Thyroid gland (tissue), 4 donors: ENCODE data around the gene FOSB.

Experiments
- POLR2A ChIP-seq, 2 donors: fragments of 450-650 bp; IDR thresholded peaks; one replicate each; pipeline ENCODE4 v1.6.1; 2017; ENCODE audit warnings: antibody characterized with exemption in 2 of 2, mild to moderate bottlenecking in 2 of 2, moderate library complexity in 1 of 2
- TF ChIP-seq, protein P1 (sequence below), 6 experiments: fragments of 200-600 bp in 3 of 6; fragments of 450-650 bp in 3 of 6; sonication (generic) in 3 of 6; IDR thresholded peaks; one replicate each; pipeline ENCODE4 v1.5.1; 2016 to 2019; ENCODE audit warnings: antibody characterized with exemption in 6 of 6, mild to moderate bottlenecking in 2 of 6, inconsistent platforms in 1 of 6, moderate library complexity in 1 of 6

DNA sequence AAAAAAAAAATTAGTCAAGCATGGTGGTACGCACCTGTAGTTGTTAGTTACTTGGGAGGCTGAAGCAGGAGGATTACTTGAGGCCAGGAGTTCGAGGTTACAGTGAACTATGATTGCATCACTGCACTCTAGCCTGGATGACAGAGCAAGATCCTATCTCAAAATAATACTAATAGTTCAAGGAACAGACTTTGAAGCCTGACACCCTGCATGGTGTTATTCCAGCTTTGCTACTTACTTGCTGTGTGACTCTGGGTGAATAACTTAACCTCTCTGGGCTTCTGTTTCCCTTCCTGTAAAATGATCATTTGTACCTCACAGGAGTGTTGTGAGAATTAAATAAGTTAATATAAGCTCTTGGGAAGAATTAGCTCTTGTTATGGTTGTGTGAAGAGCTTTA lies 3.5 kb upstream of the FOSB start:
- TF ChIP-seq, protein P1, sequence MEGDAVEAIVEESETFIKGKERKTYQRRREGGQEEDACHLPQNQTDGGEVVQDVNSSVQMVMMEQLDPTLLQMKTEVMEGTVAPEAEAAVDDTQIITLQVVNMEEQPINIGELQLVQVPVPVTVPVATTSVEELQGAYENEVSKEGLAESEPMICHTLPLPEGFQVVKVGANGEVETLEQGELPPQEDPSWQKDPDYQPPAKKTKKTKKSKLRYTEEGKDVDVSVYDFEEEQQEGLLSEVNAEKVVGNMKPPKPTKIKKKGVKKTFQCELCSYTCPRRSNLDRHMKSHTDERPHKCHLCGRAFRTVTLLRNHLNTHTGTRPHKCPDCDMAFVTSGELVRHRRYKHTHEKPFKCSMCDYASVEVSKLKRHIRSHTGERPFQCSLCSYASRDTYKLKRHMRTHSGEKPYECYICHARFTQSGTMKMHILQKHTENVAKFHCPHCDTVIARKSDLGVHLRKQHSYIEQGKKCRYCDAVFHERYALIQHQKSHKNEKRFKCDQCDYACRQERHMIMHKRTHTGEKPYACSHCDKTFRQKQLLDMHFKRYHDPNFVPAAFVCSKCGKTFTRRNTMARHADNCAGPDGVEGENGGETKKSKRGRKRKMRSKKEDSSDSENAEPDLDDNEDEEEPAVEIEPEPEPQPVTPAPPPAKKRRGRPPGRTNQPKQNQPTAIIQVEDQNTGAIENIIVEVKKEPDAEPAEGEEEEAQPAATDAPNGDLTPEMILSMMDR (IDR thresholded peaks at IDR 0.05): no peak
- no peak for TF ChIP-seq POLR2A (IDR thresholded peaks at IDR 0.05)
